SK-N-SH (cell line): Measurements from ENCODE around the gene PXMP4. TPM values are rescaled to one million over a fixed set of nuclear protein-coding genes. Genes with fewer than 3 reads are reported as not detected.

Experiments used
- CTCF ChIA-PET: fragments of 300-600, 350-600 bp; formaldehyde crosslinking; extraction: SDS; loops from one replicate; lab custom pipeline; 2021; lab: Yijun Ruan, JAX
- POLR2A ChIA-PET: fragments of 350-600 bp; sonication (Branson Sonifier 250); formaldehyde crosslinking; extraction: SDS; loops from one replicate; lab custom pipeline; 2020; ENCODE audit warnings: antibody characterized with exemption, inconsistent platforms; lab: Yijun Ruan, JAX
- DNase-seq: peaks from one replicate; pipeline ENCODE4 v3.0.0; 2012
- H2AFZ ChIP-seq: fragments of 200-600 bp; sonication (generic); 2 replicates; pipeline ENCODE4 v1.8.1; 2016; ENCODE audit warnings: antibody characterized with exemption, mild to moderate bottlenecking, low read depth
- H3F3A ChIP-seq: fragments of 200-600 bp; sonication (generic); replicated peaks from 2 replicates; pipeline ENCODE3; 2016; ENCODE audit warnings: antibody characterized with exemption, mild to moderate bottlenecking; ENCODE audit not compliant: insufficient read depth
- H3K27ac ChIP-seq, 2 experiments: fragments of 200-500 bp in 1 of 2; fragments of 200-600 bp in 1 of 2; sonication (Bioruptor generic) in 1 of 2; sonication (generic), shearing (Covaris generic) in 1 of 2; 2 replicates each; pipeline versions ENCODE4 v1.5.1 to v1.6.1; 2014 to 2016; ENCODE audit warnings: low read depth in 2 of 2, inconsistent platforms in 1 of 2, low read length in 1 of 2, mild to moderate bottlenecking in 1 of 2, mixed read lengths in 1 of 2
- H3K27me3 ChIP-seq: fragments of 200-600 bp; sonication (generic), shearing (Covaris generic); 2 replicates; pipeline ENCODE4 v1.6.1; 2016; ENCODE audit warnings: mixed run types; ENCODE audit not compliant: insufficient read depth
- H3K36me3 ChIP-seq, 2 experiments: fragments of 200-500 bp in 1 of 2; fragments of 200-600 bp in 1 of 2; sonication (Bioruptor generic) in 1 of 2; sonication (generic) in 1 of 2; replicated peaks in 1 of 2; 2 replicates each; pipeline versions ENCODE3 to v1.5.1; 2014 to 2016; ENCODE audit warnings: low read length in 1 of 2, mild to moderate bottlenecking in 1 of 2; ENCODE audit not compliant: insufficient read depth in 2 of 2, control insufficient read depth in 1 of 2
- H3K4me1 ChIP-seq, 2 experiments: fragments of 200-500 bp in 1 of 2; fragments of 200-600 bp in 1 of 2; sonication (Bioruptor generic) in 1 of 2; sonication (generic), shearing (Covaris generic) in 1 of 2; 2 replicates each; pipeline versions ENCODE4 v1.5.1 to v1.6.1; 2014 to 2016; ENCODE audit warnings: low read depth in 1 of 2, low read length in 1 of 2, mixed run types in 1 of 2; ENCODE audit not compliant: insufficient read depth in 2 of 2, control insufficient read depth in 1 of 2
- H3K4me2 ChIP-seq: fragments of 200-600 bp; sonication (generic), shearing (Covaris generic); 2 replicates; pipeline ENCODE4 v1.6.1; 2017; ENCODE audit warnings: mixed run types
- H3K4me3 ChIP-seq, 2 experiments: fragments of 200-500 bp in 1 of 2; fragments of 200-600 bp in 1 of 2; sonication (Bioruptor generic) in 1 of 2; sonication (generic), shearing (Covaris generic) in 1 of 2; 2 replicates each; pipeline versions ENCODE4 v1.5.1 to v1.8.1; 2014 to 2016; ENCODE audit warnings: low read depth in 2 of 2, inconsistent platforms in 1 of 2, low read length in 1 of 2, mild to moderate bottlenecking in 1 of 2, mixed read lengths in 1 of 2, moderate library complexity in 1 of 2
- H3K79me2 ChIP-seq: fragments of 200-600 bp; sonication (generic); 2 replicates; pipeline ENCODE4 v1.8.1; 2017; ENCODE audit warnings: mild to moderate bottlenecking; ENCODE audit not compliant: insufficient read depth
- H3K9ac ChIP-seq: fragments of 200-600 bp; sonication (generic); 2 replicates; pipeline ENCODE4 v1.6.1; 2017; ENCODE audit warnings: mixed run types
- H3K9me2 ChIP-seq: fragments of 200-600 bp; sonication (generic); 2 replicates; pipeline ENCODE4 v1.6.1; 2017; ENCODE audit warnings: mixed run types
- H3K9me3 ChIP-seq: fragments of 200-600 bp; sonication (generic); 2 replicates; pipeline ENCODE4 v1.6.1; 2017; ENCODE audit warnings: mixed run types, mild to moderate bottlenecking, moderate library complexity
- H4K20me1 ChIP-seq: fragments of 200-600 bp; sonication (generic); 2 replicates; pipeline ENCODE4 v1.6.1; 2017; ENCODE audit warnings: mild to moderate bottlenecking, mixed run types; ENCODE audit not compliant: insufficient read depth
- CHD2 ChIP-seq: fragments of 150-350 bp; IDR thresholded peaks from 2 replicates; pipeline ENCODE4 v1.6.1; 2018; ENCODE audit warnings: low read length; ENCODE audit not compliant: partially characterized antibody
- FOSL2 ChIP-seq: IDR thresholded peaks from 2 replicates; pipeline ENCODE4 v1.4.0; 2012; ENCODE audit warnings: low read depth, mild to moderate bottlenecking, moderate library complexity, borderline replicate concordance
- FOXJ3 ChIP-seq: sonication (generic); formaldehyde crosslinking; IDR thresholded peaks from 2 replicates; pipeline ENCODE4 v1.5.1; 2020; ENCODE audit warnings: mild to moderate bottlenecking, missing genetic modification reagents
- FOXM1 ChIP-seq: IDR thresholded peaks from 2 replicates; pipeline ENCODE4 v1.4.0; 2012; ENCODE audit warnings: low read depth, mild to moderate bottlenecking
- GABPA ChIP-seq: IDR thresholded peaks from 2 replicates; pipeline ENCODE4 v1.4.0; 2012; ENCODE audit warnings: low read depth, mild to moderate bottlenecking
- JUND ChIP-seq: IDR thresholded peaks from 2 replicates; pipeline ENCODE4 v1.4.0; 2012
- MAX ChIP-seq: IDR thresholded peaks from 2 replicates; pipeline ENCODE4 v1.4.0; 2012; ENCODE audit warnings: low read depth
- NFIC ChIP-seq: IDR thresholded peaks from 2 replicates; pipeline ENCODE4 v1.4.0; 2012; ENCODE audit warnings: borderline replicate concordance
- POLR2AphosphoS5 ChIP-seq: IDR thresholded peaks from 2 replicates; pipeline ENCODE4 v1.6.1; 2012; ENCODE audit warnings: low read depth, low read length
- RAD21 ChIP-seq: IDR thresholded peaks from 2 replicates; pipeline ENCODE4 v1.6.1; 2012; ENCODE audit warnings: mild to moderate bottlenecking, low read length
- REST ChIP-seq: IDR thresholded peaks from 2 replicates; pipeline ENCODE4 v1.6.1; 2012; ENCODE audit warnings: mild to moderate bottlenecking, low read depth, low read length, moderate library complexity
- SMC3 ChIP-seq: IDR thresholded peaks from 2 replicates; pipeline ENCODE4 v1.6.1; 2012; ENCODE audit warnings: low read depth, low read length, improper control_type of control experiment
- USF2 ChIP-seq: fragments of 150-350 bp; IDR thresholded peaks from 2 replicates; pipeline ENCODE4 v1.6.1; 2017; ENCODE audit warnings: antibody characterized with exemption, low read length, low read depth, borderline replicate concordance
- YY1 ChIP-seq: IDR thresholded peaks from 2 replicates; pipeline ENCODE4 v1.4.0; 2012; ENCODE audit warnings: low read depth, mild to moderate bottlenecking
- WGBS: methylation state at CpG from one replicate; pipeline ENCODE4 v1.1.6; 2017; ENCODE audit warnings: low lambda C conversion rate; 5-methylcytosine and 5-hydroxymethylcytosine counted together
- polyA plus RNA-seq, 3 experiments: library from polyadenylated mRNA; depleted of rRNA; stranded (reverse); fragments of >200 nt; gene quantifications; 2 replicates each; pipeline ENCODE4 v1.2.3, GENCODE V29; 2012

Gene PXMP4
- polyA plus RNA-seq, 1 of the 3 experiments (the other 2 are of a cell fraction), result 5.6 TPM

DNA sequence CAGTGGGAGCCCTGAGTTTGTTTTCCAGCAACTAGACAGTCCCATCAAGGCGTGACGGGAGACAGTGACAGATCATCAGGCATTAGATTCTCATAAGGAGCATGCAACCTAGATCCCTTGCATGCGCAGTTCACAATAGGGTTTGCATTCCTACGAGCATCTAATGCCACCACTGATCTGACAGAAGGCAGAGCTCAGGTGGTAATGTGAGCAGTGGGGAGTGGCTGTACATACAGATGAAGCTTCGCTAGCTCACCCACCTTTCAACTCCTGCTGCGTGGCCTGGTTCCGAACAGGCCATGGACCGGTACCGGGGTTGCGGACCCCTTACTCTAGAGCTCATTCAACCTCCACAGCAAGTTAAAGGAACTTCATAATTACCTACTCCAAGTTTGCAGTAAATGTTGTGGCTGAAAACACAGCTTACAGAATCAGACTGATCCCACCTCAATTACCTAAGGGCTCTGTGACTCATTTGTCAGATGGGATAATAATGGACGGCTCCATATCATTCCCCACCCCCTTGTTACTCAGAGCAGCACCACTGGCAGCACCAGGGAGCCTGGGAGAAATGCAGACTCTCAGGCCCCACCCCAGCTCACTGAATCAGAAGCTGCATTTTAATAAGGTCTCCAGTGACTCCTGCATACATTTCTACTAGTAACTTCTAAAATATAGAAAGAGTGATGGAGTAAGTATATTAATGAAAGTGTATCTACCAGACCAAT lies 15.7 kb downstream of the PXMP4 start:
- H3K4me3 ChIP-seq, result no peak overlapping the region
- H3K4me1 ChIP-seq, result peaks cover 0 to 15% of the 10 kb centered on the region in 2 experiments; a peak in 1 of 4 replicates
- no peaks in the 10 kb centered on the region for H3K79me2 ChIP-seq
- no peaks in the 10 kb centered on the region for H3K9me3 ChIP-seq
- no peaks in the 10 kb centered on the region for H4K20me1 ChIP-seq
- no peaks in the 10 kb centered on the region for H3K27me3 ChIP-seq
- H3K27ac ChIP-seq, result no peak overlapping the region
- no peak overlapping the region for H3K4me2 ChIP-seq
- no peaks in the 10 kb centered on the region for H3F3A ChIP-seq
- no peak for DNase-seq
- ChIA-PET POLR2A (no interaction called here), CTCF (interaction anchor here (0.6 to 2.7 kb wide), 4 partner anchors 11 to 37 kb away, joined by 3 to 9 read pairs (median 3); no protein-coding TSS in a partner anchor)
- H2AFZ ChIP-seq, result no peak overlapping the region
- WGBS, result 89% methylated on average over 11 of the region's 11 CpGs
- H3K9me2 ChIP-seq, result no peaks in the 10 kb centered on the region
- no peak overlapping the region for H3K9ac ChIP-seq
- TF ChIP-seq YY1, result no peak
- no peak for TF ChIP-seq POLR2AphosphoS5
- TF ChIP-seq MAX, result no peak
- H3K36me3 ChIP-seq, result peaks cover 0 to 5% of the 10 kb centered on the region in 2 experiments

GRCh38 chr20:33703498-33704137 lies 16.5 kb downstream of the PXMP4 start:
- no peaks in the 10 kb centered on the region for H3F3A ChIP-seq
- POLR2A ChIA-PET, result interaction anchor here (1.3 kb wide), 1 partner anchor 17 kb away, joined by 3 read pairs; the partner anchor contains the start of gene PXMP4
- no peak overlapping the region for H3K9ac ChIP-seq
- TF ChIP-seq JUND (no peak), RAD21 (no peak), REST (no peak), POLR2AphosphoS5 (no peak), NFIC (no peak), FOXM1 (no peak), FOSL2 (no peak), GABPA (no peak), SMC3 (no peak), USF2 (no peak), CHD2 (no peak), FOXJ3 (no peak), YY1 (no peak)
- TF ChIP-seq, all 33 proteins: peak for 0
- H3K4me1 ChIP-seq, result peaks cover 0 to 15% of the 10 kb centered on the region in 2 experiments; a peak in 1 of 4 replicates
- peak overlapping the region in 1 of 2 experiments; percentile 78; a peak in 2 of 4 replicates for H3K27ac ChIP-seq
- H3K4me3 ChIP-seq, result no peak overlapping the region
- no peaks in the 10 kb centered on the region for H3K9me3 ChIP-seq
- CTCF ChIA-PET, result interaction anchor here (0.6 to 2.7 kb wide), 6 partner anchors 11 to 365 kb away, joined by 3 to 9 read pairs (median 3); no protein-coding TSS in a partner anchor
- H3K4me2 ChIP-seq, result no peak overlapping the region
- no peaks in the 10 kb centered on the region for H3K27me3 ChIP-seq
- H3K36me3 ChIP-seq, result peaks cover 0 to 5% of the 10 kb centered on the region in 2 experiments
- no peaks in the 10 kb centered on the region for H3K79me2 ChIP-seq
- WGBS, result 98% methylated on average over 6 of the region's 8 CpGs
- DNase-seq, result no peak
- H2AFZ ChIP-seq, result no peak overlapping the region
- H4K20me1 ChIP-seq, result no peaks in the 10 kb centered on the region
- H3K9me2 ChIP-seq, result no peaks in the 10 kb centered on the region
